ENCODE results near the gene BLCAP. TPM values are rescaled to one million over a fixed set of nuclear protein-coding genes. Genes with fewer than 3 reads are reported as not detected.

BLCAP gene
- total RNA-seq, 5 donors from 2014 or later (not counting 1 experiment from before 2014, with no cell fraction given) = 62.5 to 82.6 (median 80.6) TPM

- ChIA-PET CTCF (no interaction called here), POLR2A (no interaction called here)
- Mint-ChIP-seq H3K27me3 (peaks cover 13 to 17% of the 10 kb centered on the region in 2 donors), H3K4me1 (no peaks in the 10 kb centered on the region), H3K36me3 (no peaks in the 10 kb centered on the region), H3K9me3 (no peaks in the 10 kb centered on the region), H3K4me3 (no peak overlapping the region), H3K27ac (no peak overlapping the region)
- ATAC-seq (replicated peaks in 1 of 4) (no peak), DNase-seq (no peak)
- Histone ChIP-seq H3K27me3 (replicated peaks in 1 of 2; ENCODE audit: control insufficient read depth in 2 of 2, extremely low read depth in 1 of 2, insufficient read depth in 2 of 2, low read length in 1 of 2) (peaks cover 0 to 8% of the 10 kb centered on the region in 2 experiments), H3K27ac (ENCODE audit: low read length) (no peak overlapping the region), H3K36me3 (ENCODE audit: control insufficient read depth in 2 of 2, extremely low read depth in 1 of 2, insufficient read depth in 1 of 2, low read length in 1 of 2) (no peaks in the 10 kb centered on the region), H3K4me1 (ENCODE audit: control insufficient read depth in 1 of 2, extremely low read depth in 1 of 2, insufficient read depth in 2 of 2, low read length in 2 of 2) (no peaks in the 10 kb centered on the region), H3K4me3 (ENCODE audit: control insufficient read depth in 1 of 2, extremely low read depth in 1 of 2, low read length in 1 of 2) (no peak overlapping the region), H3K9me3 (no peaks in the 10 kb centered on the region)
- no CpG with 5 or more reads among the region's 3 CpGs for WGBS (ENCODE audit: insufficient coverage)
Observed at GRCh38 chr20:37484331-37484730, 43.3 kb downstream of the BLCAP start.

GRCh38 chr20:37481610-37482009 is 46.1 kb downstream of the BLCAP start:
- Histone ChIP-seq H3K4me3 (ENCODE audit: control insufficient read depth in 1 of 2, extremely low read depth in 1 of 2, low read length in 1 of 2) (no peak overlapping the region), H3K9me3 (no peaks in the 10 kb centered on the region), H3K36me3 (ENCODE audit: control insufficient read depth in 2 of 2, extremely low read depth in 1 of 2, insufficient read depth in 1 of 2, low read length in 1 of 2) (no peaks in the 10 kb centered on the region), H3K27ac (ENCODE audit: low read length) (no peak overlapping the region), H3K27me3 (replicated peaks in 1 of 2; ENCODE audit: control insufficient read depth in 2 of 2, extremely low read depth in 1 of 2, insufficient read depth in 2 of 2, low read length in 1 of 2) (peaks cover 0 to 16% of the 10 kb centered on the region in 2 experiments), H3K4me1 (ENCODE audit: control insufficient read depth in 1 of 2, extremely low read depth in 1 of 2, insufficient read depth in 2 of 2, low read length in 2 of 2) (no peaks in the 10 kb centered on the region)
- WGBS (ENCODE audit: insufficient coverage) = 80% methylated on average over 1 of the region's 5 CpGs
- ATAC-seq (replicated peaks in 1 of 4) = no peak
- Mint-ChIP-seq H3K27me3 (peaks cover 20 to 21% of the 10 kb centered on the region in 2 donors), H3K9me3 (no peaks in the 10 kb centered on the region), H3K4me1 (no peaks in the 10 kb centered on the region), H3K4me3 (no peak overlapping the region), H3K36me3 (no peaks in the 10 kb centered on the region), H3K27ac (no peak overlapping the region)
- CTCF ChIA-PET = no interaction called here
- POLR2A ChIA-PET = no interaction called here
- DNase-seq = no peak

- POLR2A ChIA-PET = no interaction called here
- ATAC-seq (replicated peaks in 1 of 4) (no peak), DNase-seq (no peak)
- no peaks in the 10 kb centered on the region for H3K4me1 Mint-ChIP-seq
- CTCF ChIA-PET = no interaction called here
- WGBS (ENCODE audit: insufficient coverage) = 88% methylated on average over 1 of the region's 1 CpG
- peaks cover 20 to 21% of the 10 kb centered on the region in 2 donors for H3K27me3 Mint-ChIP-seq
- H3K27me3 ChIP-seq (replicated peaks in 1 of 2; ENCODE audit: control insufficient read depth in 2 of 2, extremely low read depth in 1 of 2, insufficient read depth in 2 of 2, low read length in 1 of 2) = peaks cover 0 to 16% of the 10 kb centered on the region in 2 experiments
- H3K9me3 ChIP-seq = no peaks in the 10 kb centered on the region
- no peaks in the 10 kb centered on the region for H3K36me3 Mint-ChIP-seq
- H3K27ac ChIP-seq (ENCODE audit: low read length) = no peak overlapping the region
- no peaks in the 10 kb centered on the region for H3K9me3 Mint-ChIP-seq
- no peaks in the 10 kb centered on the region for H3K4me1 ChIP-seq (ENCODE audit: control insufficient read depth in 1 of 2, extremely low read depth in 1 of 2, insufficient read depth in 2 of 2, low read length in 2 of 2)
- no peak overlapping the region for H3K4me3 ChIP-seq (ENCODE audit: control insufficient read depth in 1 of 2, extremely low read depth in 1 of 2, low read length in 1 of 2)
- no peak overlapping the region for H3K27ac Mint-ChIP-seq
- no peaks in the 10 kb centered on the region for H3K36me3 ChIP-seq (ENCODE audit: control insufficient read depth in 2 of 2, extremely low read depth in 1 of 2, insufficient read depth in 1 of 2, low read length in 1 of 2)
- H3K4me3 Mint-ChIP-seq = no peak overlapping the region
Observed at GRCh38 chr20:37480919-37481318, 46.8 kb downstream of the BLCAP start.

- no peak overlapping the region for H3K27ac Mint-ChIP-seq
- H3K36me3 ChIP-seq (ENCODE audit: control insufficient read depth in 2 of 2, extremely low read depth in 1 of 2, insufficient read depth in 1 of 2, low read length in 1 of 2) = no peaks in the 10 kb centered on the region
- peaks cover 3% of the 10 kb centered on the region for H3K36me3 Mint-ChIP-seq
- peaks cover 19 to 22% of the 10 kb centered on the region in 2 donors for H3K27me3 Mint-ChIP-seq
- no peak overlapping the region for H3K4me3 ChIP-seq (ENCODE audit: control insufficient read depth in 1 of 2, extremely low read depth in 1 of 2, low read length in 1 of 2)
- ATAC-seq (replicated peaks in 1 of 4) (no peak), DNase-seq (no peak)
- ChIA-PET CTCF (no interaction called here), POLR2A (interaction anchor here in 1 of 2 donors (0.8 kb wide), 1 partner anchor 26 kb away, joined by 5 read pairs; no protein-coding TSS in a partner anchor)
- H3K27ac ChIP-seq (ENCODE audit: low read length) = no peak overlapping the region
- H3K9me3 Mint-ChIP-seq = peaks cover 0 to 5% (median 0%) of the 10 kb centered on the region in 3 donors
- H3K4me1 Mint-ChIP-seq = no peaks in the 10 kb centered on the region
- H3K9me3 ChIP-seq = no peaks in the 10 kb centered on the region
- H3K4me3 Mint-ChIP-seq = no peak overlapping the region
- H3K4me1 ChIP-seq (ENCODE audit: control insufficient read depth in 1 of 2, extremely low read depth in 1 of 2, insufficient read depth in 2 of 2, low read length in 2 of 2) = no peaks in the 10 kb centered on the region
- peaks cover 0 to 20% of the 10 kb centered on the region in 2 experiments for H3K27me3 ChIP-seq (replicated peaks in 1 of 2; ENCODE audit: control insufficient read depth in 2 of 2, extremely low read depth in 1 of 2, insufficient read depth in 2 of 2, low read length in 1 of 2)
- WGBS (ENCODE audit: insufficient coverage) = 82% methylated on average over 9 of the region's 9 CpGs
Observed at GRCh38 chr20:37479925-37480691, 47.6 kb downstream of the BLCAP start.

GRCh38 chr20:37479266-37479665 is 48.4 kb downstream of the BLCAP start:
- Histone ChIP-seq H3K4me3 (ENCODE audit: control insufficient read depth in 1 of 2, extremely low read depth in 1 of 2, low read length in 1 of 2) (no peak overlapping the region), H3K27ac (ENCODE audit: low read length) (no peak overlapping the region), H3K36me3 (ENCODE audit: control insufficient read depth in 2 of 2, extremely low read depth in 1 of 2, insufficient read depth in 1 of 2, low read length in 1 of 2) (no peaks in the 10 kb centered on the region), H3K4me1 (ENCODE audit: control insufficient read depth in 1 of 2, extremely low read depth in 1 of 2, insufficient read depth in 2 of 2, low read length in 2 of 2) (no peaks in the 10 kb centered on the region), H3K27me3 (replicated peaks in 1 of 2; ENCODE audit: control insufficient read depth in 2 of 2, extremely low read depth in 1 of 2, insufficient read depth in 2 of 2, low read length in 1 of 2) (peaks cover 0 to 23% of the 10 kb centered on the region in 2 experiments), H3K9me3 (no peaks in the 10 kb centered on the region)
- no peak for ATAC-seq (replicated peaks in 1 of 4)
- WGBS (ENCODE audit: insufficient coverage) = 100% methylated on average over 3 of the region's 6 CpGs
- Mint-ChIP-seq H3K9me3 (peaks cover 0 to 5% (median 0%) of the 10 kb centered on the region in 3 donors), H3K27ac (no peak overlapping the region), H3K36me3 (peaks cover 3% of the 10 kb centered on the region), H3K4me1 (no peaks in the 10 kb centered on the region), H3K4me3 (no peak overlapping the region), H3K27me3 (peaks cover 23 to 25% of the 10 kb centered on the region in 2 donors)
- POLR2A ChIA-PET = no interaction called here
- CTCF ChIA-PET = no interaction called here
- DNase-seq = no peak

GRCh38 chr20:37477041-37477440 is 50.6 kb downstream of the BLCAP start:
- WGBS (ENCODE audit: insufficient coverage) = 0% methylated on average over 1 of the region's 3 CpGs
- H3K27me3 Mint-ChIP-seq = peaks cover 23 to 25% of the 10 kb centered on the region in 2 donors

More at GRCh38 chr20:37477041-37477440, 50.6 kb downstream of the BLCAP start:
- DNase-seq (no peak), ATAC-seq (replicated peaks in 1 of 4) (no peak)
- Histone ChIP-seq H3K9me3 (no peaks in the 10 kb centered on the region), H3K27me3 (replicated peaks in 1 of 2; ENCODE audit: control insufficient read depth in 2 of 2, extremely low read depth in 1 of 2, insufficient read depth in 2 of 2, low read length in 1 of 2) (peaks cover 0 to 30% of the 10 kb centered on the region in 2 experiments), H3K4me3 (ENCODE audit: control insufficient read depth in 1 of 2, extremely low read depth in 1 of 2, low read length in 1 of 2) (no peak overlapping the region), H3K36me3 (ENCODE audit: control insufficient read depth in 2 of 2, extremely low read depth in 1 of 2, insufficient read depth in 1 of 2, low read length in 1 of 2) (no peaks in the 10 kb centered on the region), H3K4me1 (ENCODE audit: control insufficient read depth in 1 of 2, extremely low read depth in 1 of 2, insufficient read depth in 2 of 2, low read length in 2 of 2) (no peaks in the 10 kb centered on the region), H3K27ac (ENCODE audit: low read length) (no peak overlapping the region)
- Mint-ChIP-seq H3K4me3 (no peak overlapping the region), H3K36me3 (peaks cover 3% of the 10 kb centered on the region), H3K27ac (no peak overlapping the region), H3K4me1 (no peaks in the 10 kb centered on the region), H3K9me3 (peaks cover 0 to 5% (median 0%) of the 10 kb centered on the region in 3 donors)
- CTCF ChIA-PET = no interaction called here
- POLR2A ChIA-PET = interaction anchor here in 1 of 2 donors (0.6 kb wide), 1 partner anchor 942 kb away, joined by 7 read pairs; no protein-coding TSS in a partner anchor

Data from T-cell (primary cell).